HL-60 (cell line): ENCODE results near the gene ATP1A3.

ENCODE experiments used
- DNase-seq, 2 experiments: peaks; one replicate each; pipeline ENCODE4 v3.0.0-alpha.2; 2010 to 2020; ENCODE audit warnings: low read depth in 1 of 2, low spot score in 1 of 2
- H3K27ac ChIP-seq: fragments of 250-450 bp; sonication (Bioruptor Pico); replicated peaks from 2 replicates; pipeline ENCODE4 v1.5.1; 2020; ENCODE audit warnings: mild to moderate bottlenecking, moderate library complexity
- H3K27me3 ChIP-seq: fragments of 250-450 bp; sonication (Bioruptor Pico); 2 replicates; pipeline ENCODE4 v1.5.1; 2021; ENCODE audit warnings: mild to moderate bottlenecking, moderate library complexity; ENCODE audit not compliant: insufficient read depth, poor library complexity, severe bottlenecking
- H3K4me3 ChIP-seq: replicated peaks from 2 replicates; pipeline ENCODE4 v1.5.1; 2011; ENCODE audit warnings: mild to moderate bottlenecking, control low read depth, low read length; ENCODE audit not compliant: insufficient read depth
- GABPA ChIP-seq: IDR thresholded peaks from 2 replicates; pipeline ENCODE4 v1.6.1; 2012; ENCODE audit warnings: low read depth
- POLR2AphosphoS5 ChIP-seq: IDR thresholded peaks from 2 replicates; pipeline ENCODE4 v1.6.1; 2012; ENCODE audit warnings: low read depth
- SPI1 ChIP-seq: IDR thresholded peaks from 2 replicates; pipeline ENCODE4 v1.6.1; 2012; ENCODE audit warnings: low read depth, mild to moderate bottlenecking, borderline replicate concordance
- TF ChIP-seq, protein P1 (sequence below): IDR thresholded peaks from one replicate; pipeline ENCODE4 v1.5.1; 2011; ENCODE audit warnings: low read length, control low read depth, inconsistent platforms; ENCODE audit not compliant: insufficient read depth
- TF ChIP-seq, protein P2 (sequence below): IDR thresholded peaks from 2 replicates; pipeline ENCODE4 v1.6.1; 2012; ENCODE audit warnings: low read depth; ENCODE audit not compliant: insufficient replicate concordance

Gene ATP1A3

DNA sequence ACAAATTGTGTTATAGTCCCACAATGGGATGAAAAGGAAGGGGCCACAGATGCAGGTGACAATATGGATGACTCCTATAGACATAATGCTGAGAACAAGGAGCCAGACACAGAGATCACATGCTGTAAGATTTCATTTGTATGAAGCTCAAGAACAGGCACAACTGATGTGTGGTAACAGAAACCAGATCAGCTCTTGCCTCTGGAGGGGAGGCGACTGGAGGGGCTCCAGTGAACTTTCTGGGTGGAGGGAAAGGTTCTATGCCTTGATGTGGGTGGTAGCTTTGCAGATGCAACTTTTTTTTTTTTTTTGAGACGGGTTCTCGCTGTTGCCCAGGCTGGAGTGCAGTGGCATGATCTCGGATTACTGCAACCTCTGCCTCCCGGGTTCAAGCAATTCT lies 28.9 kb downstream of the ATP1A3 start:
- H3K4me3 ChIP-seq: no peak overlapping the region
- no peak for DNase-seq
- no peak overlapping the region for H3K27ac ChIP-seq
- H3K27me3 ChIP-seq: no peaks in the 10 kb centered on the region
- TF ChIP-seq SPI1 (no peak), GABPA (no peak), POLR2AphosphoS5 (no peak)
- TF ChIP-seq, protein P1, sequence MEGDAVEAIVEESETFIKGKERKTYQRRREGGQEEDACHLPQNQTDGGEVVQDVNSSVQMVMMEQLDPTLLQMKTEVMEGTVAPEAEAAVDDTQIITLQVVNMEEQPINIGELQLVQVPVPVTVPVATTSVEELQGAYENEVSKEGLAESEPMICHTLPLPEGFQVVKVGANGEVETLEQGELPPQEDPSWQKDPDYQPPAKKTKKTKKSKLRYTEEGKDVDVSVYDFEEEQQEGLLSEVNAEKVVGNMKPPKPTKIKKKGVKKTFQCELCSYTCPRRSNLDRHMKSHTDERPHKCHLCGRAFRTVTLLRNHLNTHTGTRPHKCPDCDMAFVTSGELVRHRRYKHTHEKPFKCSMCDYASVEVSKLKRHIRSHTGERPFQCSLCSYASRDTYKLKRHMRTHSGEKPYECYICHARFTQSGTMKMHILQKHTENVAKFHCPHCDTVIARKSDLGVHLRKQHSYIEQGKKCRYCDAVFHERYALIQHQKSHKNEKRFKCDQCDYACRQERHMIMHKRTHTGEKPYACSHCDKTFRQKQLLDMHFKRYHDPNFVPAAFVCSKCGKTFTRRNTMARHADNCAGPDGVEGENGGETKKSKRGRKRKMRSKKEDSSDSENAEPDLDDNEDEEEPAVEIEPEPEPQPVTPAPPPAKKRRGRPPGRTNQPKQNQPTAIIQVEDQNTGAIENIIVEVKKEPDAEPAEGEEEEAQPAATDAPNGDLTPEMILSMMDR: no peak
- TF ChIP-seq, protein P2, sequence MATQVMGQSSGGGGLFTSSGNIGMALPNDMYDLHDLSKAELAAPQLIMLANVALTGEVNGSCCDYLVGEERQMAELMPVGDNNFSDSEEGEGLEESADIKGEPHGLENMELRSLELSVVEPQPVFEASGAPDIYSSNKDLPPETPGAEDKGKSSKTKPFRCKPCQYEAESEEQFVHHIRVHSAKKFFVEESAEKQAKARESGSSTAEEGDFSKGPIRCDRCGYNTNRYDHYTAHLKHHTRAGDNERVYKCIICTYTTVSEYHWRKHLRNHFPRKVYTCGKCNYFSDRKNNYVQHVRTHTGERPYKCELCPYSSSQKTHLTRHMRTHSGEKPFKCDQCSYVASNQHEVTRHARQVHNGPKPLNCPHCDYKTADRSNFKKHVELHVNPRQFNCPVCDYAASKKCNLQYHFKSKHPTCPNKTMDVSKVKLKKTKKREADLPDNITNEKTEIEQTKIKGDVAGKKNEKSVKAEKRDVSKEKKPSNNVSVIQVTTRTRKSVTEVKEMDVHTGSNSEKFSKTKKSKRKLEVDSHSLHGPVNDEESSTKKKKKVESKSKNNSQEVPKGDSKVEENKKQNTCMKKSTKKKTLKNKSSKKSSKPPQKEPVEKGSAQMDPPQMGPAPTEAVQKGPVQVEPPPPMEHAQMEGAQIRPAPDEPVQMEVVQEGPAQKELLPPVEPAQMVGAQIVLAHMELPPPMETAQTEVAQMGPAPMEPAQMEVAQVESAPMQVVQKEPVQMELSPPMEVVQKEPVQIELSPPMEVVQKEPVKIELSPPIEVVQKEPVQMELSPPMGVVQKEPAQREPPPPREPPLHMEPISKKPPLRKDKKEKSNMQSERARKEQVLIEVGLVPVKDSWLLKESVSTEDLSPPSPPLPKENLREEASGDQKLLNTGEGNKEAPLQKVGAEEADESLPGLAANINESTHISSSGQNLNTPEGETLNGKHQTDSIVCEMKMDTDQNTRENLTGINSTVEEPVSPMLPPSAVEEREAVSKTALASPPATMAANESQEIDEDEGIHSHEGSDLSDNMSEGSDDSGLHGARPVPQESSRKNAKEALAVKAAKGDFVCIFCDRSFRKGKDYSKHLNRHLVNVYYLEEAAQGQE: no peak

DNA sequence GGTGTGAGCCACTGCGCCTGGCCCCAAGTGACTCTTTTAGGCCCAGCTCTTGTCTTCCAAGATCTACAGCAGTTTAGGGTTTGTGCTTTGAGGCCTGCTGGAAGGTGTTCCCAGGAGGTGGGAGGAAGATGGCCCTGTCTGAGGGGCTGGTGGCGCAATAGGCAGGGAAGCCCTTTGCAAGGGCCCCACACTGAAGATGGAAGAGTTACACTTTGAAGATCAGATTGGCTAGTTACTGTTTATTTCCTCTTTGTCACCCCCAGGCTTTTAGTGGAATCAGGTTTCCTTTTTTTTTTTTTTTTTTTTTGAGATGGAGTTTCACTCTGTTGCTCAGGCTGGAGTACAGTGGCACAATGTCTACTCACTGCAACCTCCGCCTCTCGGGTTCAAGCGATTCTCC lies 33.1 kb downstream of the ATP1A3 start:
- Histone ChIP-seq H3K27me3 (no peaks in the 10 kb centered on the region), H3K27ac (no peak overlapping the region), H3K4me3 (no peak overlapping the region)
- TF ChIP-seq POLR2AphosphoS5 (no peak), GABPA (no peak), SPI1 (no peak)
- TF ChIP-seq, protein P2: no peak
- TF ChIP-seq, protein P1: no peak
- DNase-seq: peak in 1 of 2 experiments; percentile 36

DNA sequence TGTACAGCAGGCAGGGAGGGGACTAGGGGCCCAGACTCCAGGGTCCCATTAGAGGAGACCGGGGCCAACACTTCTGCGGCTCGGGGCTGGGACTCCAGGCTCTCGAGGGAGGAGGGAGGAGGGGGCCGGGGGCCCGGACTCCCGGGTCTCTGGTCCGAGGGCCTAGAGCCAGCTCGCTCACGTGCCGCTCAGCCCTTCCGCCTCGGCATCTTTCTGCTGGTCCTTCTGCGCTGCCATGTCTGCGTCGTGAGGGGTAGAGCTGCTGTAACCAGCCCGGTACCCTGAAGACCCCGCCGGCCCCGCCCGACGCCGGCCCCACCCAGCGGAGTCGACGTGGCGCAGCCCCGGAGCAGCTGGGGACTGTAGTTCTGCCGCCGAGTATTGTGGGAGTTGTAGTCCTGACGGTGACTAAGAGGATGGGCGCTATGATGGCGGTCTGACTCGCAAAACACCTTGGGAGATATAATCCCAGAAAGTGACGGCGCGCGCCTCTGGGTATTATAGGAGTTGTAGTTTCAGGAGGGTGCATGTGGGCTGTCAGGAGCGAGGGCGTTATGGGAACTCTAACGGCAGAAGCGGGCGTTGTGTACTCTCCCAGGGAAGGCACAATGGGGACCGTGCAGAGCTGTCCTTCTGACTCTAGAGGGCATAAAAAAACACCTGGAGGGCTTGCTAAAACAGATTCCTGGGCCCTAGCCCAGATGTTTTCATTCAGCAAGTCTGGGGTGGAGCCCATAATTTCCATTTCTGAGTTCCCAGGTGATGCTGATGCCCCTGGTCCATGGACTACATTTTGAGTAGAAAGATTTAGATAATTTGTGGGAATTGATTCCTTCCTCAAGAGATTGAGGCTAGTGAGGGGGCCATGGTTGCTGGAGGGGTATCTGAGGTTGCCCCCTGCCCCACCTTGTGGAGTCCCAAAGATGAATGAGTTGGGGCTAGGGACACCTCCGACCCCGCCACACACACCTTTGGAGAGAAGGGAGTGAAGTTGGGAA lies 34.7 kb downstream of the ATP1A3 start, which contains the start of gene RABAC1:
Gene RABAC1, minus strand, starts transcription at position 266 of the 998 bp plus-strand sequence. Its CDS starts 29 bp downstream, at position 237.
- H3K4me3 ChIP-seq: peak within 1 kb of the TSS; percentile 93
- peak within 1 kb of the TSS; percentile 25 for H3K27ac ChIP-seq
- no peak for TF ChIP-seq SPI1
- TF ChIP-seq, protein P1: peak; percentile 8
- DNase-seq: peak; percentile 82 to 90
- no peaks in the 10 kb centered on the region for H3K27me3 ChIP-seq
